SJSA1 (cell line): ENCODE results near the gene ST7. TPM values are rescaled to one million over a fixed set of nuclear protein-coding genes. Genes with fewer than 3 reads are reported as not detected.

Source experiments
- DNase-seq, 2 experiments: peaks; one replicate each; pipeline ENCODE4 v3.0.0-alpha.2; 2015 to 2020; ENCODE audit warnings: low spot score in 2 of 2, low read depth in 1 of 2
- H3K27ac ChIP-seq: fragments of 250-450 bp; sonication (Bioruptor Pico); 2 replicates; pipeline ENCODE4 v1.5.1; 2020; ENCODE audit warnings: mild to moderate bottlenecking, moderate library complexity
- H3K27me3 ChIP-seq: fragments of 250-450 bp; sonication (Bioruptor Pico); replicated peaks from 2 replicates; pipeline ENCODE4 v1.5.1; 2020; ENCODE audit warnings: mild to moderate bottlenecking, moderate library complexity
- H3K36me3 ChIP-seq: fragments of 250-450 bp; sonication (Bioruptor Pico); 2 replicates; pipeline ENCODE4 v1.5.1; 2020; ENCODE audit warnings: mild to moderate bottlenecking
- H3K4me1 ChIP-seq: fragments of 250-450 bp; sonication (Bioruptor Pico); replicated peaks from 2 replicates; pipeline ENCODE4 v1.6.1; 2021; ENCODE audit warnings: mild to moderate bottlenecking
- H3K4me3 ChIP-seq: fragments of 250-450 bp; sonication (Bioruptor Pico); 2 replicates; pipeline ENCODE4 v1.5.1; 2020; ENCODE audit warnings: mild to moderate bottlenecking
- H3K9me3 ChIP-seq: fragments of 250-450 bp; sonication (Bioruptor Pico); replicated peaks from 2 replicates; pipeline ENCODE4 v1.5.1; 2020; ENCODE audit warnings: mild to moderate bottlenecking
- total RNA-seq: library from RNA; depleted of rRNA; stranded (reverse); fragments of >200 nt; shearing (Covaris generic); gene quantifications from 2 replicates; pipeline ENCODE4 v1.2.3, GENCODE V29; 2014

Gene ST7
- total RNA-seq, 1 experiment from 2014 or later: 14.7 TPM

GRCh38 chr7:117069379-117069778 lies 116.1 kb downstream of the ST7 start:
- no peaks in the 10 kb centered on the region for H3K4me1 ChIP-seq
- H3K36me3 ChIP-seq: no peaks in the 10 kb centered on the region
- H3K27ac ChIP-seq: no peak overlapping the region
- H3K27me3 ChIP-seq: no peaks in the 10 kb centered on the region
- H3K4me3 ChIP-seq: no peak overlapping the region
- no peak for DNase-seq
- no peaks in the 10 kb centered on the region for H3K9me3 ChIP-seq

DNA sequence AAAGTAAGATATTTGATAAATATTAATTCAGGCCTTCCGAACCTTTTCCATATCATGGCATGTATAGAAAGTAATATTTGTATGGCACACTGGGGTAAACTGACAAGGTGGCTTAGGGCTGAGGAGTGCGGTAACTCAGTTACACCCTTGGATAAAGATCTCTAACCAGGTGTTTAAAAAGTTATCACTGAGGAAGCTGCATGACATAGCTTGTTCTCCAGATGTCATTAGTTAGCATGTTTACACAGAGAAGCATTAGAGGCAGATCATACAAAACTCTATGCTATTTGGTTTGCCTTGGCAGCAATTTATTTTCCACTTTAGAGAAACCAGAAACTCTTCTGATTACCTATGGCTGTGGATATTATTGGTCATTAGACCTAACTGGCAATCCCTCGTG lies 118.2 kb downstream of the ST7 start:
- DNase-seq: no peak
- H3K4me1 ChIP-seq: no peaks in the 10 kb centered on the region
- H3K27ac ChIP-seq: no peak overlapping the region
- no peak overlapping the region for H3K4me3 ChIP-seq
- no peaks in the 10 kb centered on the region for H3K27me3 ChIP-seq
- no peaks in the 10 kb centered on the region for H3K9me3 ChIP-seq
- no peaks in the 10 kb centered on the region for H3K36me3 ChIP-seq

DNA sequence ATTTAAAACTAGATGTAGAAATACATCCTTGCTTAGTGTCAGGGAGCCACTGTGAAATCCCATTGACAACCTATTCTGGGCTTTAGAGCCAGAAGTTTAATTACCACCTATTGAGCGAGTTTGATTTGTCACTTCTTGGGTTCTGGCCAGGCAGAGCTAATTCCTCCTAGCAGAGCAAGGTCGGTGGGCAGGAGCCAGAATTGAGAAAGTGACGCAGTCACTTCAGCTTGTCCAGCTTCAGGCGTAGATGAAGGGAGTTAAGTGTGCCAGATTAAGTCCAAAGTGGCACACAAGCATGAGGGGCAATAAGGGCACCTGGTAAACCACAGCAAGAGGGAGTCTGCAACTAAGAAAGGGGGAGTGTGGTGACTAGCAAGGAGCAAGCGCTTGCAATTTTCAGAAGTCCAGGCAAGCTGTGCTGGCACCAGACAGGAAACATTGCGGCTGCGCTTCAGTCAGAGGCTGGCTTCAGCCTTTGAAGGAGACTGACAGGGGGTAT lies 119.4 kb downstream of the ST7 start:
- H3K9me3 ChIP-seq: no peaks in the 10 kb centered on the region
- H3K27ac ChIP-seq: no peak overlapping the region
- no peaks in the 10 kb centered on the region for H3K36me3 ChIP-seq
- H3K4me1 ChIP-seq: no peaks in the 10 kb centered on the region
- H3K27me3 ChIP-seq: no peaks in the 10 kb centered on the region
- DNase-seq: no peak
- no peak overlapping the region for H3K4me3 ChIP-seq

GRCh38 chr7:117074378-117074777 lies 121.1 kb downstream of the ST7 start:
- Histone ChIP-seq H3K4me1 (no peaks in the 10 kb centered on the region), H3K27ac (no peak overlapping the region), H3K9me3 (no peaks in the 10 kb centered on the region), H3K4me3 (no peak overlapping the region), H3K36me3 (no peaks in the 10 kb centered on the region), H3K27me3 (no peaks in the 10 kb centered on the region)
- no peak for DNase-seq

GRCh38 chr7:117075934-117076333 lies 122.6 kb downstream of the ST7 start:
- Histone ChIP-seq H3K4me1 (no peaks in the 10 kb centered on the region), H3K4me3 (no peak overlapping the region), H3K27me3 (no peaks in the 10 kb centered on the region), H3K27ac (no peak overlapping the region), H3K36me3 (no peaks in the 10 kb centered on the region), H3K9me3 (no peaks in the 10 kb centered on the region)
- no peak for DNase-seq

GRCh38 chr7:117076426-117076943 lies 123.2 kb downstream of the ST7 start:
- H3K27me3 ChIP-seq: no peaks in the 10 kb centered on the region
- no peaks in the 10 kb centered on the region for H3K36me3 ChIP-seq
- no peak overlapping the region for H3K27ac ChIP-seq
- H3K9me3 ChIP-seq: no peaks in the 10 kb centered on the region
- DNase-seq: no peak
- no peak overlapping the region for H3K4me3 ChIP-seq
- no peaks in the 10 kb centered on the region for H3K4me1 ChIP-seq

GRCh38 chr7:117077658-117078057 lies 124.4 kb downstream of the ST7 start:
- H3K4me3 ChIP-seq: no peak overlapping the region
- H3K27me3 ChIP-seq: no peaks in the 10 kb centered on the region
- no peaks in the 10 kb centered on the region for H3K4me1 ChIP-seq
- H3K27ac ChIP-seq: no peak overlapping the region
- H3K36me3 ChIP-seq: no peaks in the 10 kb centered on the region
- DNase-seq: no peak
- H3K9me3 ChIP-seq: no peaks in the 10 kb centered on the region

DNA sequence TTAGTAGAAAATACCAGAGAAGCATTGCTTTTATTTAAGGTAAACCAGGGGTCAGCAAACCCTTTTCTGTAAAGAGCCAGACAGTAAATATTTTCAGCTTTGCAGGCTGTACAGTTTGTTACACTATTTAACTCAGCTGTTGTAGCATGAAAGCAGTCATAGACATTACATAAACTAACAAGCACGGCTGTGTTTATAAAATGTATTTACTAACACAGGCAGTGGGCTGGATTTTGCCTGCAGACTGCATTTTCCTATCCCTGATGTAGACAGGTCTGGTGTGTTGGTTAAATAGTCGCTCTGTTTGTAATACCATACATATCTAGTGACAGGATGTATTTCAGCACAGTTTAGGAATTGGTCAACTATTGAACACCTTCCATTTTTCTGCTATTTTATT lies 129.3 kb downstream of the ST7 start:
- Histone ChIP-seq H3K4me1 (0 out of 2 replicates have a peak, but pooled peaks cover under 1% of the 10 kb centered on the region), H3K27me3 (no peaks in the 10 kb centered on the region), H3K9me3 (no peaks in the 10 kb centered on the region), H3K4me3 (no peak overlapping the region), H3K36me3 (no peaks in the 10 kb centered on the region), H3K27ac (no peak overlapping the region)
- no peak for DNase-seq

GRCh38 chr7:117083648-117084047 lies 130.3 kb downstream of the ST7 start:
- no peak overlapping the region for H3K4me3 ChIP-seq
- no peaks in the 10 kb centered on the region for H3K27me3 ChIP-seq
- H3K27ac ChIP-seq: no peak overlapping the region
- H3K4me1 ChIP-seq: 0 out of 2 replicates have a peak, but pooled peaks cover 4% of the 10 kb centered on the region
- no peaks in the 10 kb centered on the region for H3K9me3 ChIP-seq
- no peaks in the 10 kb centered on the region for H3K36me3 ChIP-seq
- DNase-seq: no peak

DNA sequence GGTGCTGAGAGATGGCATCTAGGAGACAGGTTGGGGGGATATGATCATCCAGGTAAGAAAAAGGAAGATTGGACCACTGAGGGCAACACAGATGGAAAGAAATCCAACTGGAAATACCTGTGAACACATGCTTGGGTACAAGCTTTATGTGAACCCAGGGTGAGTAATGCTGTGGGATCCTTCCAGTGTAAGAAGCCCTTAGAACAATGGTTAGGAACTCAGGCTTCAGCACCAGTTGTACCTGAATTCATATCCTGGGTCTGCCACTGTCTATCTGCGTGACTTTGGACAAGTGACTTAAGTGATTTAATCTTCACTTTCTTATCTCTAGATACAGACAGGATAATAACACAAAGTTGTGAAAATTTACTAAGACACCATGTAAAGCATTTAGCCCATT lies 131.0 kb downstream of the ST7 start:
- H3K9me3 ChIP-seq: no peaks in the 10 kb centered on the region
- no peaks in the 10 kb centered on the region for H3K36me3 ChIP-seq
- no peaks in the 10 kb centered on the region for H3K27me3 ChIP-seq
- H3K27ac ChIP-seq: no peak overlapping the region
- no peak overlapping the region for H3K4me3 ChIP-seq
- 0 out of 2 replicates have a peak, but pooled peaks cover 4% of the 10 kb centered on the region for H3K4me1 ChIP-seq
- no peak for DNase-seq

GRCh38 chr7:117085275-117085674 lies 132.0 kb downstream of the ST7 start:
- Histone ChIP-seq H3K4me1 (0 out of 2 replicates have a peak, but pooled peaks cover 4% of the 10 kb centered on the region), H3K4me3 (no peak overlapping the region), H3K27ac (no peak overlapping the region), H3K36me3 (no peaks in the 10 kb centered on the region), H3K27me3 (no peaks in the 10 kb centered on the region), H3K9me3 (no peaks in the 10 kb centered on the region)
- DNase-seq: no peak

DNA sequence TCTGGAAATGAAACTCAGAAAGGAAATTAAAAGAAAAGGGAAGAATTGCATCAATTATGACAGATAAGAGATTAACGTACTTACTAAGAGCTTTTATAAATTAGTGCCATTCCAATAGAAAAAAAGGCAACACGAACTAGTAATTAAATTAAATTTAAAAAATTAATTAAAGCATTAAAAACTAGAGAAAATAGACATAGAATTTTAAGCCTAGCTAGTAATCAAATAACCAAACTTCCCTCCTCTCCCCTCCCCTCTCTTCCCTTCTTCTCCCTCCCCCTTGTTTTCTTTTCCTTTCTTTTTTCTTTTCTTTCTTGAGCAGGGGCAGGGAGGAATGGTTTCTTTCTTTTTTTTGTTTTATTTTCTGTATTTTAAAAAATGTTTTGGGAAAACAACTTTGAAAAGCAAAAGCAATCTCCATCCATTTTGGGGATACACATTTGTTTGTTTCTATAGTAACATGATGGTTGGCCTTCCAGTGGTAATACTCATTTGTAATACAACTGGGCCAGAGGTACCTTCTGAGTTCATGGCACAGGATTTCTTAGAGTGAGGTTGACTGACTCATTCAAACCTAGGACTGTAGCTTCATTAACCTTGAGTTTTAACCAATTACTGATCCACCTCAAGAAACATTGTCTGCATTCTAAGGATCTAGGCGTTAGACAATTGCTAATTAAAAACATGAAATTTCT lies 132.6 kb downstream of the ST7 start:
- H3K4me1 ChIP-seq: 0 out of 2 replicates have a peak, but pooled peaks cover 4% of the 10 kb centered on the region
- DNase-seq: no peak
- no peaks in the 10 kb centered on the region for H3K9me3 ChIP-seq
- no peaks in the 10 kb centered on the region for H3K36me3 ChIP-seq
- no peaks in the 10 kb centered on the region for H3K27me3 ChIP-seq
- no peak overlapping the region for H3K27ac ChIP-seq
- H3K4me3 ChIP-seq: no peak overlapping the region

- Histone ChIP-seq H3K36me3 (no peaks in the 10 kb centered on the region), H3K27ac (no peak overlapping the region), H3K4me3 (no peak overlapping the region), H3K9me3 (no peaks in the 10 kb centered on the region), H3K27me3 (no peaks in the 10 kb centered on the region), H3K4me1 (0 out of 2 replicates have a peak, but pooled peaks cover 4% of the 10 kb centered on the region)
- DNase-seq: no peak
These were observed 133.5 kb downstream of the ST7 start for GRCh38 chr7:117086788-117087187.

- DNase-seq: no peak
- H3K9me3 ChIP-seq: no peaks in the 10 kb centered on the region
These were observed 134.5 kb downstream of the ST7 start for GRCh38 chr7:117087639-117088396.

More at GRCh38 chr7:117087639-117088396, 134.5 kb downstream of the ST7 start:
- Histone ChIP-seq H3K4me1 (0 out of 2 replicates have a peak, but pooled peaks cover 4% of the 10 kb centered on the region), H3K4me3 (no peak overlapping the region), H3K27me3 (no peaks in the 10 kb centered on the region), H3K27ac (no peak overlapping the region), H3K36me3 (no peaks in the 10 kb centered on the region)
